Left ventricle myocardium inferior (tissue), 1 donor: Measurements from ENCODE around the gene GRM7. TPM values are rescaled to one million over a fixed set of nuclear protein-coding genes. Genes with fewer than 3 reads are reported as not detected.

Experiments used
- DNase-seq: peaks from one replicate; pipeline ENCODE4 v3.0.0-alpha.2; 2020
- H3K27ac ChIP-seq: fragments of 200-600 bp; replicated peaks from 2 replicates; pipeline ENCODE4 v1.8.0; 2021
- H3K27me3 ChIP-seq: fragments of 200-600 bp; 2 replicates; pipeline ENCODE4 v1.8.0; 2021; ENCODE audit warnings: low read depth
- H3K36me3 ChIP-seq: fragments of 200-600 bp; 2 replicates; pipeline ENCODE4 v1.8.0; 2021
- H3K4me1 ChIP-seq: fragments of 200-600 bp; 2 replicates; pipeline ENCODE4 v1.8.0; 2021
- H3K4me3 ChIP-seq: fragments of 200-600 bp; 2 replicates; pipeline ENCODE4 v1.8.0; 2021; ENCODE audit warnings: mild to moderate bottlenecking, moderate library complexity
- H3K9me3 ChIP-seq: fragments of 200-600 bp; replicated peaks from 2 replicates; pipeline ENCODE4 v1.8.0; 2021
- CTCF ChIP-seq: fragments of 200-600 bp; IDR thresholded peaks from 2 replicates; pipeline ENCODE4 v1.8.0; 2021; ENCODE audit warnings: antibody characterized with exemption, mild to moderate bottlenecking, borderline replicate concordance
- intact Hi-C: fragments of 100-400 bp; cut with micrococcal nuclease; formaldehyde crosslinking; loops from one replicate; pipeline ENCODE4 v1.11.0; 2022
- total RNA-seq: library from RNA; stranded (reverse); fragmentation: NEBNext Ultra II Directional; extraction: Animal tissue kit (Norgen Biotek cat#: 25700); gene quantifications from one replicate; pipeline ENCODE4 v1.2.1, GENCODE V29; 2021
- donor health status: DM: no; HTN: yes; CAD: no; lungs with severe emphysema.

The GRM7 gene
- total RNA-seq, 1 donor from 2014 or later = not detected

DNA sequence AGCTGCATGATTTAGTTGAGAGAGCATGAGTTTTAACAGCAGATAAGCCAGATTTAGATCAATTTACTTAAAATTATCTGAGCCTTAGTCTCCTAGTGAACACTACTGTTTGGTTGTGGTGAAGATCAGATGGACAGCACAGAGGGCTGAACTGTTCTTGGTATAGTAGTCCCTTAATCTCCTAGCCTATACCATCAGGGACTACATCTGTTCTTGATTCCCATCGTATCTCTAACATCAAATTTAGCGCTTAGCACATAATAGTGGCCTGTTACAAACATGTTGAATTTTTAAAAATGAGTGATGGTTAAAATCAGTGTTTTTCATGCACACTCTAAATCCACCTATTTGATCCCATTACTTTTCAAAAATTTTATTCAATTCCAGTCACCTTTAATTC is 507.7 kb downstream of the GRM7 start:
- intact Hi-C loops = no loop called here
- Histone ChIP-seq H3K4me3 (no peak overlapping the region), H3K9me3 (no peaks in the 10 kb centered on the region), H3K36me3 (no peaks in the 10 kb centered on the region), H3K27ac (no peak overlapping the region), H3K4me1 (no peaks in the 10 kb centered on the region), H3K27me3 (no peaks in the 10 kb centered on the region)
- TF ChIP-seq CTCF = no peak
- DNase-seq = no peak

GRCh38 chr3:7371693-7372572 is 511.0 kb downstream of the GRM7 start:
- H3K4me1 ChIP-seq = no peaks in the 10 kb centered on the region
- no peak for DNase-seq
- no peaks in the 10 kb centered on the region for H3K36me3 ChIP-seq
- TF ChIP-seq CTCF = no peak
- H3K9me3 ChIP-seq = no peaks in the 10 kb centered on the region
- H3K4me3 ChIP-seq = no peak overlapping the region
- no peaks in the 10 kb centered on the region for H3K27me3 ChIP-seq
- intact Hi-C loops = no loop called here
- H3K27ac ChIP-seq = no peak overlapping the region

GRCh38 chr3:7377103-7377502 is 516.2 kb downstream of the GRM7 start:
- no peaks in the 10 kb centered on the region for H3K4me1 ChIP-seq
- no peaks in the 10 kb centered on the region for H3K9me3 ChIP-seq
- H3K36me3 ChIP-seq = no peaks in the 10 kb centered on the region
- H3K27me3 ChIP-seq = no peaks in the 10 kb centered on the region
- H3K4me3 ChIP-seq = no peak overlapping the region
- no peak for TF ChIP-seq CTCF
- intact Hi-C loops = no loop called here
- DNase-seq = no peak
- no peak overlapping the region for H3K27ac ChIP-seq

GRCh38 chr3:7381741-7382140 is 520.8 kb downstream of the GRM7 start:
- intact Hi-C loops = no loop called here
- Histone ChIP-seq H3K27ac (no peak overlapping the region), H3K36me3 (no peaks in the 10 kb centered on the region), H3K4me1 (no peaks in the 10 kb centered on the region), H3K9me3 (no peaks in the 10 kb centered on the region), H3K4me3 (no peak overlapping the region), H3K27me3 (no peaks in the 10 kb centered on the region)
- no peak for TF ChIP-seq CTCF
- DNase-seq = no peak

DNA sequence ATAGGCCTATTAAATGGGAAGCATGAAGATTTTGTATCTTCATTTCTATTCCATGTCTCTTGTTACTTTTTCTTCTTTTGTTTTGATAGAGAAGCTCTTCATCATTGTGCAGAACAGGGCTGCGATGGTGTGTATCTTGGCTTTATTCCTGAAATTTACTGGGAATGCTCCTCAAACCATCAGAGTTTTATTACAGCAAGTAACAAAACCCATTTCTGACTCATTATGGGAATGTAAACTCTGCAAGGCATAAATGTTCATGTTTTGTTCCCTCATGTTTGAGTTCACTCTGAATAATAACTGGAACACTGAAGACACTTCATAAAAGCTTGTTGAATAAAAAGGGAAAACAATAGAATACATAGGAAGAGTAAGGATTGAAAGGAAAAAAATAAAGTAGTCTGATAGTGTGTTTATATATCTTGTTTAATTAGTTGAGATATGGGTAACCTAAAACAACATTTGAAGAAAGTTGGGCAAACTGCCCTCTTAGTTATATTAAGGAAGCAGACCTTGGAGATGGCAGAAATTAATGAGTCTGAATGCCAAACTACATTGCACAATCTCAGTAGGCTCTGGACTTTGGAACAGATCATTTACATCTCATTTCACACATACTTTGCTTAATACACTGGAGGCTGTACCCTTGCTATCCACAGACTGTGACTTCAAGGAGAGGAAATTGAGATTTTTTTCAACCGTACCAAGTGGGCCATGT is 521.5 kb downstream of the GRM7 start:
- Histone ChIP-seq H3K9me3 (no peaks in the 10 kb centered on the region), H3K4me3 (no peak overlapping the region), H3K27ac (no peak overlapping the region), H3K4me1 (no peaks in the 10 kb centered on the region), H3K36me3 (no peaks in the 10 kb centered on the region), H3K27me3 (no peaks in the 10 kb centered on the region)
- intact Hi-C loops = no loop called here
- TF ChIP-seq CTCF = no peak
- no peak for DNase-seq
